ENCODE data around the gene ING3. TPM values are rescaled to one million over a fixed set of nuclear protein-coding genes. Genes with fewer than 3 reads are reported as not detected.

Gene ING3
- total RNA-seq, 1 donor from 2014 or later, result 14.0 TPM

DNA sequence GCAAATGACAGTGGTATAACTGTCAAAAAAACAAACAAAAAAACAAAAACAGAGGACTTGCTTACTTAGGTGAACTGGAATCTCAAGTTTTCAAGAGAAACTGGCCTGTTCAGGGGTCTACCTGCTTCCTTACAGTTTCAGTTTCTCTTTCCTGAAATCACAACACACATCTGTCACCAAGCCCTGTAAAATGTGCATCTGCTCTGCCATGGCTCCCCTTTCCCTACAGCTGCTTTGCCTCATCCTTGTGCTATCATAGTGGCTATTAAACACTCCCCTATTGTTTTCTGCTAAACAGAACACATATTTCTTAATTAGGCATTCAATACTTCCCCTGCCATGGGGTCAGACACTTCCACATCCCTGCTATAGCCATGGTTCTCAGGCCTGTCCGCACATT lies 75.6 kb downstream of the ING3 start:
- TF ChIP-seq POLR2AphosphoS5 (IDR thresholded peaks at IDR 0.05; ENCODE audit: insufficient read depth in 1 of 2, low read depth in 1 of 2), result no peak
- TF ChIP-seq CTCF (IDR thresholded peaks at IDR 0.05), result no peak
- TF ChIP-seq POLR2A (IDR thresholded peaks at IDR 0.05), result no peak
- DNase-seq (ENCODE audit: extremely low spot score in 2 of 2), result no peak
- intact Hi-C loops (cut with DNase I), result no loop called here
- no peaks in the 10 kb centered on the region for H3K27me3 ChIP-seq
- no peak overlapping the region for H3K4me3 ChIP-seq
- H3K4me1 ChIP-seq, result peaks cover 15% of the 10 kb centered on the region
- no peak overlapping the region for H3K27ac ChIP-seq
- no peaks in the 10 kb centered on the region for H3K36me3 ChIP-seq
- no peaks in the 10 kb centered on the region for H3K9me3 ChIP-seq

GRCh38 chr7:121026577-121027111 lies 76.1 kb downstream of the ING3 start:
- intact Hi-C loops (cut with DNase I), result no loop called here
- peaks cover 15% of the 10 kb centered on the region for H3K4me1 ChIP-seq
- H3K27me3 ChIP-seq, result no peaks in the 10 kb centered on the region

More at GRCh38 chr7:121026577-121027111, 76.1 kb downstream of the ING3 start:
- no peaks in the 10 kb centered on the region for H3K36me3 ChIP-seq
- no peak overlapping the region for H3K4me3 ChIP-seq
- no peak overlapping the region for H3K27ac ChIP-seq
- TF ChIP-seq POLR2A (IDR thresholded peaks at IDR 0.05), result no peak
- TF ChIP-seq POLR2AphosphoS5 (IDR thresholded peaks at IDR 0.05; ENCODE audit: insufficient read depth in 1 of 2, low read depth in 1 of 2), result no peak
- no peak for TF ChIP-seq CTCF (IDR thresholded peaks at IDR 0.05)
- H3K9me3 ChIP-seq, result no peaks in the 10 kb centered on the region
- no peak for DNase-seq (ENCODE audit: extremely low spot score in 2 of 2)

Small RNA genes lying within 50 kb of the gene (small RNA-seq; reads per million reads assigned to genes)
- gene RNA5SP240, result not detected

Other genes with a start within 250 kb of the ING3 start
- gene TSPAN12, start 92.6 kb upstream of the ING3 start, total RNA-seq, result 9.6 TPM
- 27.3 TPM for gene CPED1, start 37.9 kb downstream of the ING3 start, total RNA-seq

Measured in vagina (tissue), 2 donors.